HepG2 (cell line): ENCODE results near the gene OR1F1. TPM values are rescaled to one million over a fixed set of nuclear protein-coding genes. Genes with fewer than 3 reads are reported as not detected.

ENCODE experiments used
- ATAC-seq: fragments of 200-7000 bp; cut with Tn5 transposase; 3 replicates; pipeline ENCODE4 v1.9.1; 2020; ENCODE audit warnings: mild to moderate bottlenecking, moderate library complexity
- BruUV-seq: library from RNA; stranded (reverse); fragments of 400-500 nt; replicated peaks from 2 replicates; lab custom pipeline; 2021; lab: Mats Ljungman, UMichigan
- CTCF ChIA-PET: fragments of 300-600 bp; formaldehyde crosslinking; extraction: SDS; loops from one replicate; lab custom pipeline; 2021; ENCODE audit warnings: low total read pairs, inconsistent platforms, low intra/inter-chr PET ratio; lab: Yijun Ruan, JAX
- POLR2A ChIA-PET: fragments of 350-600 bp; sonication (Branson Sonifier 250); formaldehyde crosslinking; loops from one replicate; lab custom pipeline; 2020; ENCODE audit warnings: antibody characterized with exemption, inconsistent platforms; lab: Yijun Ruan, JAX
- DNase-seq: peaks from one replicate; pipeline ENCODE4 v3.0.0-alpha.2; 2015; ENCODE audit warnings: low spot score
- FAIRE-seq: peaks from 3 replicates; lab custom pipeline; 2011; peaks lifted over from hg19 to GRCh38; lab: Jason Lieb, UNC
- H2AFZ ChIP-seq: one replicate; pipeline ENCODE4 v1.6.1; 2011; ENCODE audit warnings: low read length, inconsistent platforms
- H3K27ac ChIP-seq: fragments of 300-600 bp; 3 replicates; pipeline ENCODE4 v1.8.0; 2011; ENCODE audit warnings: mixed run types, mild to moderate bottlenecking, mixed read lengths, low read length, inconsistent platforms; ENCODE audit not compliant: insufficient read depth; ENCODE audit errors: extremely low read length
- H3K27me3 ChIP-seq, 2 experiments: fragments of 200-600 bp in 1 of 2; 2 replicates in 1 of 2; 3 replicates in 1 of 2; pipeline versions ENCODE4 v1.6.0 to v1.8.0; 2011; ENCODE audit warnings: low read length in 2 of 2, mild to moderate bottlenecking in 2 of 2, moderate library complexity in 2 of 2, inconsistent platforms in 1 of 2; ENCODE audit not compliant: insufficient read depth in 2 of 2, control insufficient read depth in 1 of 2
- H3K36me3 ChIP-seq, 2 experiments: fragments of 200-600 bp in 1 of 2; replicated peaks in 1 of 2; 2 replicates in 1 of 2; 3 replicates in 1 of 2; pipeline versions ENCODE4 v1.5.1 to v1.8.0; 2011; ENCODE audit warnings: low read length in 2 of 2, inconsistent platforms in 1 of 2; ENCODE audit not compliant: insufficient read depth in 2 of 2, control insufficient read depth in 1 of 2
- H3K4me1 ChIP-seq: 2 replicates; pipeline ENCODE4 v1.5.1; 2012; ENCODE audit warnings: low read length, inconsistent platforms; ENCODE audit not compliant: insufficient read depth
- H3K4me2 ChIP-seq: 2 replicates; pipeline ENCODE4 v1.6.0; 2011; ENCODE audit warnings: low read depth, low read length, inconsistent platforms
- H3K4me3 ChIP-seq, 3 experiments: fragments of 200-600 bp in 1 of 3; sonication (generic), shearing (Covaris generic) in 1 of 3; replicated peaks in 1 of 3; 2 replicates each; pipeline ENCODE4 v1.5.1; 2011 to 2016; ENCODE audit warnings: low read length in 3 of 3, inconsistent platforms in 2 of 3, low read depth in 2 of 3, mild to moderate bottlenecking in 2 of 3, control low read depth in 1 of 3, mixed read lengths in 1 of 3; ENCODE audit not compliant: insufficient read depth in 1 of 3
- H3K79me2 ChIP-seq: one replicate; pipeline ENCODE4 v1.6.1; 2011; ENCODE audit warnings: low read length, inconsistent platforms; ENCODE audit not compliant: insufficient read depth
- H3K9ac ChIP-seq: 2 replicates; pipeline ENCODE4 v1.6.0; 2011; ENCODE audit warnings: mild to moderate bottlenecking, low read depth, low read length, inconsistent platforms; ENCODE audit not compliant: insufficient read depth
- H3K9me3 ChIP-seq: 2 replicates; pipeline ENCODE4 v1.5.1; 2012; ENCODE audit warnings: mild to moderate bottlenecking, low read length
- H4K20me1 ChIP-seq: 2 replicates; pipeline ENCODE4 v1.6.0; 2011; ENCODE audit warnings: inconsistent platforms, mild to moderate bottlenecking, low read length, moderate library complexity; ENCODE audit not compliant: insufficient read depth
- FOXK2 ChIP-seq: fragments of 450-650 bp; IDR thresholded peaks from 2 replicates; pipeline ENCODE4 v1.6.1; 2016
- JUNB ChIP-seq: sonication (generic); formaldehyde crosslinking; IDR thresholded peaks from 2 replicates; pipeline ENCODE4 v1.8.0; 2022; ENCODE audit warnings: missing genetic modification reagents, mild to moderate bottlenecking, borderline replicate concordance
- KDM5A ChIP-seq: fragments of 200-600 bp; sonication (generic); IDR thresholded peaks from 2 replicates; pipeline ENCODE4 v1.7.0; 2018; ENCODE audit warnings: antibody characterized with exemption, mild to moderate bottlenecking, low read length, borderline replicate concordance
- SALL2 ChIP-seq: sonication (generic); formaldehyde crosslinking; IDR thresholded peaks from 2 replicates; pipeline ENCODE4 v1.8.1; 2023; ENCODE audit warnings: mild to moderate bottlenecking, missing genetic modification reagents, inconsistent platforms
- SIN3A ChIP-seq: IDR thresholded peaks from 2 replicates; pipeline ENCODE4 v1.6.1; 2011; ENCODE audit warnings: low read depth, mild to moderate bottlenecking, control low read depth, low read length, borderline replicate concordance
- SRSF4 ChIP-seq: fragments of 200-400 bp; formaldehyde crosslinking; IDR thresholded peaks from one replicate; pipeline ENCODE4 v1.6.1; 2018; ENCODE audit warnings: mild to moderate bottlenecking, low read depth, low read length, moderate library complexity; ENCODE audit not compliant: poor library complexity, severe bottlenecking
- ZMYM2 ChIP-seq: sonication (generic); formaldehyde crosslinking; IDR thresholded peaks from 2 replicates; pipeline ENCODE4 v1.8.0; 2022; ENCODE audit warnings: mild to moderate bottlenecking, missing genetic modification reagents
- ZNF709 ChIP-seq: sonication (generic); formaldehyde crosslinking; IDR thresholded peaks from 2 replicates; pipeline ENCODE4 v1.5.0; 2020; ENCODE audit warnings: mild to moderate bottlenecking, missing genetic modification reagents
- WGBS: methylation state at CpG from one replicate; pipeline ENCODE4 v1.1.6; 2017; ENCODE audit warnings: low lambda C conversion rate; 5-methylcytosine and 5-hydroxymethylcytosine counted together
- in situ Hi-C: cut with HindIII; loops from 2 replicates; pipeline ENCODE4 v1.10.0; 2017; ENCODE audit warnings: low pct_unique_long_range_greater_than_20kb; ENCODE audit not compliant: extremely low pct_ligation_motif_present
- intact Hi-C: fragments of 100-400 bp; cut with micrococcal nuclease; formaldehyde crosslinking; loops from one replicate; pipeline ENCODE4 v1.10.0; 2022; ENCODE audit not compliant: unreplicated experiment
- polyA plus RNA-seq, 8 experiments: library from polyadenylated mRNA; depleted of rRNA in 3 of 8; stranded (reverse) in 7 of 8; unstranded in 1 of 8; fragments of >200 nt; fragmentation: Illumina TruSeq in 4 of 8; extraction: Trizol in 4 of 8; gene quantifications; 2 replicates each; pipeline versions ENCODE4 v1.2.1 to v1.2.3, GENCODE V29; 2011 to 2016; ENCODE audit warnings: low read depth in 4 of 8, missing spikeins in 1 of 8, mixed read lengths in 1 of 8; ENCODE audit not compliant: insufficient read depth in 1 of 8
- total RNA-seq, 5 experiments: library from RNA; depleted of rRNA; stranded (reverse); fragments of >200 nt; fragmentation: Illumina TruSeq; extraction: Trizol; gene quantifications; 2 replicates each; pipeline ENCODE4 v1.2.3, GENCODE V29; 2016; ENCODE audit warnings: low read depth in 1 of 5
- TF ChIP-seq, protein P1 (sequence below): sonication (generic); formaldehyde crosslinking; IDR thresholded peaks from 2 replicates; pipeline ENCODE4 v1.4.0; 2020; ENCODE audit warnings: missing genetic modification reagents
- TF ChIP-seq, protein P2 (sequence below): sonication (generic); formaldehyde crosslinking; IDR thresholded peaks from 2 replicates; pipeline ENCODE4 v1.4.0; 2020; ENCODE audit warnings: missing genetic modification reagents, borderline replicate concordance
- TF ChIP-seq, protein P3 (sequence below): sonication (generic); formaldehyde crosslinking; IDR thresholded peaks from 2 replicates; pipeline ENCODE4 v1.4.0; 2020; ENCODE audit warnings: mild to moderate bottlenecking, missing genetic modification reagents, borderline replicate concordance

OR1F1 gene
- total and polyA plus RNA-seq, 2 of the 13 experiments (the other 11 are each of a cell fraction or from before 2014, with no cell fraction given), result 0.90 TPM; not detected in 1

DNA sequence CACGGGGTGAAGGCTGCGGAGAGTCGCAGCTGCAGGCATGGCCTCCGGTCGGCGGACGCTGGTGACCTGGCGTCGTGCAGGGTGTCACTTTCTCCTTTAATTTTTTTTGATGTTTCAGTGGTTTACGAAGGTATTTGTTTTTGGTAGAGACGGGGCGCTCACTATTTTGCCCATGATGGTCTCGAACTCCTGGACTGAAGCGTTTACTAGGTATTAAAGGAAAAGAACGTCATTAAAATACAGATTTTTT, 36.1 kb upstream of the OR1F1 start:
- DNase-seq, result no peak
- no peak for FAIRE-seq
- intact Hi-C loops, result loop anchor here (2.0 to 5.0 kb wide), 2 partner anchors 19 to 35 kb away; partner anchors contain the start of gene OR1F1
- no peak for TF ChIP-seq SIN3A
- TF ChIP-seq ZMYM2 (CRISPR knock-in tag), result peak; percentile 6; the same call in 1 of the 2 replicates
- TF ChIP-seq, protein P1, sequence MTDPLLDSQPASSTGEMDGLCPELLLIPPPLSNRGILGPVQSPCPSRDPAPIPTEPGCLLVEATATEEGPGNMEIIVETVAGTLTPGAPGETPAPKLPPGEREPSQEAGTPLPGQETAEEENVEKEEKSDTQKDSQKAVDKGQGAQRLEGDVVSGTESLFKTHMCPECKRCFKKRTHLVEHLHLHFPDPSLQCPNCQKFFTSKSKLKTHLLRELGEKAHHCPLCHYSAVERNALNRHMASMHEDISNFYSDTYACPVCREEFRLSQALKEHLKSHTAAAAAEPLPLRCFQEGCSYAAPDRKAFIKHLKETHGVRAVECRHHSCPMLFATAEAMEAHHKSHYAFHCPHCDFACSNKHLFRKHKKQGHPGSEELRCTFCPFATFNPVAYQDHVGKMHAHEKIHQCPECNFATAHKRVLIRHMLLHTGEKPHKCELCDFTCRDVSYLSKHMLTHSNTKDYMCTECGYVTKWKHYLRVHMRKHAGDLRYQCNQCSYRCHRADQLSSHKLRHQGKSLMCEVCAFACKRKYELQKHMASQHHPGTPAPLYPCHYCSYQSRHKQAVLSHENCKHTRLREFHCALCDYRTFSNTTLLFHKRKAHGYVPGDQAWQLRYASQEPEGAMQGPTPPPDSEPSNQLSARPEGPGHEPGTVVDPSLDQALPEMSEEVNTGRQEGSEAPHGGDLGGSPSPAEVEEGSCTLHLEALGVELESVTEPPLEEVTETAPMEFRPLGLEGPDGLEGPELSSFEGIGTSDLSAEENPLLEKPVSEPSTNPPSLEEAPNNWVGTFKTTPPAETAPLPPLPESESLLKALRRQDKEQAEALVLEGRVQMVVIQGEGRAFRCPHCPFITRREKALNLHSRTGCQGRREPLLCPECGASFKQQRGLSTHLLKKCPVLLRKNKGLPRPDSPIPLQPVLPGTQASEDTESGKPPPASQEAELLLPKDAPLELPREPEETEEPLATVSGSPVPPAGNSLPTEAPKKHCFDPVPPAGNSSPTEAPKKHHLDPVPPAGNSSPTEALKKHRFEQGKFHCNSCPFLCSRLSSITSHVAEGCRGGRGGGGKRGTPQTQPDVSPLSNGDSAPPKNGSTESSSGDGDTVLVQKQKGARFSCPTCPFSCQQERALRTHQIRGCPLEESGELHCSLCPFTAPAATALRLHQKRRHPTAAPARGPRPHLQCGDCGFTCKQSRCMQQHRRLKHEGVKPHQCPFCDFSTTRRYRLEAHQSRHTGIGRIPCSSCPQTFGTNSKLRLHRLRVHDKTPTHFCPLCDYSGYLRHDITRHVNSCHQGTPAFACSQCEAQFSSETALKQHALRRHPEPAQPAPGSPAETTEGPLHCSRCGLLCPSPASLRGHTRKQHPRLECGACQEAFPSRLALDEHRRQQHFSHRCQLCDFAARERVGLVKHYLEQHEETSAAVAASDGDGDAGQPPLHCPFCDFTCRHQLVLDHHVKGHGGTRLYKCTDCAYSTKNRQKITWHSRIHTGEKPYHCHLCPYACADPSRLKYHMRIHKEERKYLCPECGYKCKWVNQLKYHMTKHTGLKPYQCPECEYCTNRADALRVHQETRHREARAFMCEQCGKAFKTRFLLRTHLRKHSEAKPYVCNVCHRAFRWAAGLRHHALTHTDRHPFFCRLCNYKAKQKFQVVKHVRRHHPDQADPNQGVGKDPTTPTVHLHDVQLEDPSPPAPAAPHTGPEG (CRISPR knock-in tag), result 0 out of 2 replicates have a peak, but pooled peaks have one; percentile 25
- peak; percentile 2; the same call in 1 of the 2 replicates for TF ChIP-seq SALL2 (CRISPR knock-in tag)
- no peak for TF ChIP-seq JUNB (CRISPR knock-in tag)
- TF ChIP-seq KDM5A, result 0 out of 2 replicates have a peak, but pooled peaks have one; percentile 10
- TF ChIP-seq, protein P2, sequence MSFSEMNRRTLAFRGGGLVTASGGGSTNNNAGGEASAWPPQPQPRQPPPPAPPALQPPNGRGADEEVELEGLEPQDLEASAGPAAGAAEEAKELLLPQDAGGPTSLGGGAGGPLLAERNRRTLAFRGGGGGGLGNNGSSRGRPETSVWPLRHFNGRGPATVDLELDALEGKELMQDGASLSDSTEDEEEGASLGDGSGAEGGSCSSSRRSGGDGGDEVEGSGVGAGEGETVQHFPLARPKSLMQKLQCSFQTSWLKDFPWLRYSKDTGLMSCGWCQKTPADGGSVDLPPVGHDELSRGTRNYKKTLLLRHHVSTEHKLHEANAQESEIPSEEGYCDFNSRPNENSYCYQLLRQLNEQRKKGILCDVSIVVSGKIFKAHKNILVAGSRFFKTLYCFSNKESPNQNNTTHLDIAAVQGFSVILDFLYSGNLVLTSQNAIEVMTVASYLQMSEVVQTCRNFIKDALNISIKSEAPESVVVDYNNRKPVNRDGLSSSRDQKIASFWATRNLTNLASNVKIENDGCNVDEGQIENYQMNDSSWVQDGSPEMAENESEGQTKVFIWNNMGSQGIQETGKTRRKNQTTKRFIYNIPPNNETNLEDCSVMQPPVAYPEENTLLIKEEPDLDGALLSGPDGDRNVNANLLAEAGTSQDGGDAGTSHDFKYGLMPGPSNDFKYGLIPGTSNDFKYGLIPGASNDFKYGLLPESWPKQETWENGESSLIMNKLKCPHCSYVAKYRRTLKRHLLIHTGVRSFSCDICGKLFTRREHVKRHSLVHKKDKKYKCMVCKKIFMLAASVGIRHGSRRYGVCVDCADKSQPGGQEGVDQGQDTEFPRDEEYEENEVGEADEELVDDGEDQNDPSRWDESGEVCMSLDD (CRISPR knock-in tag), result 0 out of 2 replicates have a peak, but pooled peaks have one; percentile 27
- no peak for TF ChIP-seq SRSF4
- TF ChIP-seq ZNF709 (CRISPR knock-in tag), result 0 out of 2 replicates have a peak, but pooled peaks have one; percentile 12
- TF ChIP-seq FOXK2, result no peak
- TF ChIP-seq, protein P3, sequence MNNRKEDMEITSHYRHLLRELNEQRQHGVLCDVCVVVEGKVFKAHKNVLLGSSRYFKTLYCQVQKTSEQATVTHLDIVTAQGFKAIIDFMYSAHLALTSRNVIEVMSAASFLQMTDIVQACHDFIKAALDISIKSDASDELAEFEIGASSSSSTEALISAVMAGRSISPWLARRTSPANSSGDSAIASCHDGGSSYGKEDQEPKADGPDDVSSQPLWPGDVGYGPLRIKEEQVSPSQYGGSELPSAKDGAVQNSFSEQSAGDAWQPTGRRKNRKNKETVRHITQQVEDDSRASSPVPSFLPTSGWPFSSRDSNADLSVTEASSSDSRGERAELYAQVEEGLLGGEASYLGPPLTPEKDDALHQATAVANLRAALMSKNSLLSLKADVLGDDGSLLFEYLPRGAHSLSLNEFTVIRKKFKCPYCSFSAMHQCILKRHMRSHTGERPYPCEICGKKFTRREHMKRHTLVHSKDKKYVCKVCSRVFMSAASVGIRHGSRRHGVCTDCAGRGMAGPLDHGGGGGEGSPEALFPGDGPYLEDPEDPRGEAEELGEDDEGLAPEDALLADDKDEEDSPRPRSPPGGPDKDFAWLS (CRISPR knock-in tag), result no peak

More for the DNA sequence above, 36.1 kb upstream of the OR1F1 start:
- ChIA-PET POLR2A (interaction anchor here (1.1 to 1.4 kb wide), 3 partner anchors 17 to 36 kb away, joined by 3 to 6 read pairs (median 3); partner anchors contain the start of genes OR1F1 and ZNF213), CTCF (interaction anchor here (1.1 to 2.8 kb wide), 2 partner anchors 11 to 14 kb away, joined by 3 to 18 read pairs; no protein-coding TSS in a partner anchor)
- peaks cover 0 to 19% of the 10 kb centered on the region in 2 experiments; a peak in 3 of 5 replicates for H3K27me3 ChIP-seq
- in situ Hi-C loops, result no loop called here
- peak overlapping the region; percentile 52 to 78 (median 70) for H3K4me3 ChIP-seq
- no peak for ATAC-seq
- no peaks in the 10 kb centered on the region for H3K79me2 ChIP-seq
- H3K27ac ChIP-seq, result peak overlapping the region; percentile 21
- H4K20me1 ChIP-seq, result no peaks in the 10 kb centered on the region
- H3K9ac ChIP-seq, result 0 out of 2 replicates have a peak overlapping the region, but pooled peaks have one; percentile 32
- H3K36me3 ChIP-seq, result no peaks in the 10 kb centered on the region
- no peaks in the 10 kb centered on the region for H3K9me3 ChIP-seq
- WGBS, result 3% methylated on average over 15 of the region's 15 CpGs
- peaks cover 38% of the 10 kb centered on the region for H3K4me1 ChIP-seq
- BruUV-seq, result no TSS peak
- no peak overlapping the region for H2AFZ ChIP-seq
- peak overlapping the region; percentile 97 for H3K4me2 ChIP-seq
